ENCODE results near the gene GBF1. TPM values are rescaled to one million over a fixed set of nuclear protein-coding genes. Genes with fewer than 3 reads are reported as not detected.

Gene GBF1
- total and polyA plus RNA-seq, 10 of the 15 experiments (the other 5 are each of a cell fraction or from before 2014, with no cell fraction given), result 0.82 to 42.0 (median 21.8) TPM

DNA sequence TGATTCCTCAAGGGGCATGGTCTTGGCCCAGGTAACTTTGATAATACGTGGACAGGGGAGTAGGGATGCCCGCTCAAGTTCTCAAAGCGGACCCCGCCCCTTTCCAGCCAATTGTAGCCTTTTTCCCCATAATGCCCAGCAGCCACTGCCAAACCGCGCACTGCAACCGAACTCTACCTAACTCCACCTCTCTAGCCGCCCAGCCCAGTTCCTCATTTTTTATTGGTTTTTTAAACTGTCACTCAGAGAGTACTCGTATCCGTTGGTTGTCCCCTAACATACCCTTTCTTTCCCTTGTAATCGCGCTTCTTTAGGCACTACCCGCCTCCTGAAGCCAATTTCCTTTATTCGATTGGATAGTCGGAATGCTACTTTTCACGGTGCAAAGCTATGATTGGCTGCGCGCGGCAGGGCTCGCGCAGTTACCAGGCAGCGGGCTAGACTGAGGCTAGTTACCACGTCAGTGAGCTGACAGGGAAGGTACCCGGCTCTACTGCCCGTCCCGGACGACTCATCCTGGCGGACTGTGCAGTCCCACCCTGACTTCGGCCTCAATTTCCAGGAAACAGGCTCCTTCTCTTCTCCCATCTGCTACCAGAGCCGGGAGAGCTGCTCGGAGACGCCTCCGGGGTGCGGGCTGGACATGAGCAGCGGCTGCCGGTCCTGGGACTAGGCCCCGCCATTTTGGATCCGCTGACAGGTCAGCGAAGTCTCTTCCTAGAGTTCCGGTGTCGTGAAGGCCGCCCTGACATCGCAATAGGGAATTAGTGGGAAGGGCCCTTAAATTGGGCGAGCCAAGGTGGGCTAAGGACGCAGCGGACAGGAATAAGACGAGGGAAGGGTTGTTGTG lies at the start of gene GBF1 (continued):
- TF ChIP-seq, protein P1, sequence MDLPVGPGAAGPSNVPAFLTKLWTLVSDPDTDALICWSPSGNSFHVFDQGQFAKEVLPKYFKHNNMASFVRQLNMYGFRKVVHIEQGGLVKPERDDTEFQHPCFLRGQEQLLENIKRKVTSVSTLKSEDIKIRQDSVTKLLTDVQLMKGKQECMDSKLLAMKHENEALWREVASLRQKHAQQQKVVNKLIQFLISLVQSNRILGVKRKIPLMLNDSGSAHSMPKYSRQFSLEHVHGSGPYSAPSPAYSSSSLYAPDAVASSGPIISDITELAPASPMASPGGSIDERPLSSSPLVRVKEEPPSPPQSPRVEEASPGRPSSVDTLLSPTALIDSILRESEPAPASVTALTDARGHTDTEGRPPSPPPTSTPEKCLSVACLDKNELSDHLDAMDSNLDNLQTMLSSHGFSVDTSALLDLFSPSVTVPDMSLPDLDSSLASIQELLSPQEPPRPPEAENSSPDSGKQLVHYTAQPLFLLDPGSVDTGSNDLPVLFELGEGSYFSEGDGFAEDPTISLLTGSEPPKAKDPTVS (IDR thresholded peaks at IDR 0.05; ENCODE audit: low read depth, low read length), result no peak
- TF ChIP-seq KDM1A (IDR thresholded peaks at IDR 0.05; ENCODE audit: borderline replicate concordance), result no peak
- TF ChIP-seq MXI1 (IDR thresholded peaks at IDR 0.05; ENCODE audit: low read depth, low read length), result peak; percentile 76
- 0 out of 4 replicates have a peak, but pooled peaks of 1 of the 2 experiments have one; percentile 13 for TF ChIP-seq EP300 (IDR thresholded peaks at IDR 0.05; ENCODE audit: borderline replicate concordance in 1 of 2, control insufficient read depth in 1 of 2, low read depth in 2 of 2, low read length in 2 of 2)
- TF ChIP-seq IRF4 (IDR thresholded peaks at IDR 0.05; ENCODE audit: low read depth, low read length), result no peak
- no peak for TF ChIP-seq USF2 (IDR thresholded peaks at IDR 0.05; ENCODE audit: borderline replicate concordance, low read depth, low read length)
- 0 out of 2 replicates have a peak, but pooled peaks have one; percentile 32 for TF ChIP-seq RB1 (IDR thresholded peaks at IDR 0.05; ENCODE audit: borderline replicate concordance)
- TF ChIP-seq ZNF622 (IDR thresholded peaks at IDR 0.05), result peak; percentile 87
- TF ChIP-seq FOXK2 (IDR thresholded peaks at IDR 0.05), result no peak
- TF ChIP-seq BHLHE40 (IDR thresholded peaks at IDR 0.05; ENCODE audit: borderline replicate concordance in 1 of 2, low read depth in 2 of 2, low read length in 1 of 2), result peak; percentile 22 to 38; a peak in 1 of 4 replicates
- TF ChIP-seq TBL1XR1 (IDR thresholded peaks at IDR 0.05; ENCODE audit: low read depth, low read length), result no peak
- TF ChIP-seq PAX5 (IDR thresholded peaks at IDR 0.05; ENCODE audit: borderline replicate concordance, low read depth, low read length), result no peak
- TF ChIP-seq ZNF207 (IDR thresholded peaks at IDR 0.05; ENCODE audit: borderline replicate concordance), result 0 out of 2 replicates have a peak, but pooled peaks have one; percentile 70
- TF ChIP-seq, protein P2, sequence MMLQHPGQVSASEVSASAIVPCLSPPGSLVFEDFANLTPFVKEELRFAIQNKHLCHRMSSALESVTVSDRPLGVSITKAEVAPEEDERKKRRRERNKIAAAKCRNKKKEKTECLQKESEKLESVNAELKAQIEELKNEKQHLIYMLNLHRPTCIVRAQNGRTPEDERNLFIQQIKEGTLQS (IDR thresholded peaks at IDR 0.05; ENCODE audit: borderline replicate concordance, extremely low read depth, low read depth, low read length), result no peak
- TF ChIP-seq ZNF592 (IDR thresholded peaks at IDR 0.05), result no peak
- TF ChIP-seq ESRRA (IDR thresholded peaks at IDR 0.05; ENCODE audit: low read length), result no peak
- no peak for TF ChIP-seq EED (IDR thresholded peaks at IDR 0.05; ENCODE audit: low read depth)
- TF ChIP-seq MYC (IDR thresholded peaks at IDR 0.05; ENCODE audit: insufficient read depth, insufficient read length, insufficient replicate concordance, low read length, severe bottlenecking), result no peak
- no peak for TF ChIP-seq CEBPB (IDR thresholded peaks at IDR 0.05; ENCODE audit: borderline replicate concordance in 1 of 2, low read depth in 2 of 2, low read length in 2 of 2)
- TF ChIP-seq STAT1 (conservative IDR thresholded peaks at IDR 0.05), result no peak
- TF ChIP-seq WRNIP1 (IDR thresholded peaks at IDR 0.05; ENCODE audit: borderline replicate concordance, low read depth, low read length), result no peak

Data from GM12878 (cell line).